ENCODE data around the gene IRS2.
"Not testable (repeated sequence)": the region's sequence is repeated elsewhere in the genome, so short reads cannot be mapped to it uniquely, and the experiment has no call there.

Gene IRS2, protein sequence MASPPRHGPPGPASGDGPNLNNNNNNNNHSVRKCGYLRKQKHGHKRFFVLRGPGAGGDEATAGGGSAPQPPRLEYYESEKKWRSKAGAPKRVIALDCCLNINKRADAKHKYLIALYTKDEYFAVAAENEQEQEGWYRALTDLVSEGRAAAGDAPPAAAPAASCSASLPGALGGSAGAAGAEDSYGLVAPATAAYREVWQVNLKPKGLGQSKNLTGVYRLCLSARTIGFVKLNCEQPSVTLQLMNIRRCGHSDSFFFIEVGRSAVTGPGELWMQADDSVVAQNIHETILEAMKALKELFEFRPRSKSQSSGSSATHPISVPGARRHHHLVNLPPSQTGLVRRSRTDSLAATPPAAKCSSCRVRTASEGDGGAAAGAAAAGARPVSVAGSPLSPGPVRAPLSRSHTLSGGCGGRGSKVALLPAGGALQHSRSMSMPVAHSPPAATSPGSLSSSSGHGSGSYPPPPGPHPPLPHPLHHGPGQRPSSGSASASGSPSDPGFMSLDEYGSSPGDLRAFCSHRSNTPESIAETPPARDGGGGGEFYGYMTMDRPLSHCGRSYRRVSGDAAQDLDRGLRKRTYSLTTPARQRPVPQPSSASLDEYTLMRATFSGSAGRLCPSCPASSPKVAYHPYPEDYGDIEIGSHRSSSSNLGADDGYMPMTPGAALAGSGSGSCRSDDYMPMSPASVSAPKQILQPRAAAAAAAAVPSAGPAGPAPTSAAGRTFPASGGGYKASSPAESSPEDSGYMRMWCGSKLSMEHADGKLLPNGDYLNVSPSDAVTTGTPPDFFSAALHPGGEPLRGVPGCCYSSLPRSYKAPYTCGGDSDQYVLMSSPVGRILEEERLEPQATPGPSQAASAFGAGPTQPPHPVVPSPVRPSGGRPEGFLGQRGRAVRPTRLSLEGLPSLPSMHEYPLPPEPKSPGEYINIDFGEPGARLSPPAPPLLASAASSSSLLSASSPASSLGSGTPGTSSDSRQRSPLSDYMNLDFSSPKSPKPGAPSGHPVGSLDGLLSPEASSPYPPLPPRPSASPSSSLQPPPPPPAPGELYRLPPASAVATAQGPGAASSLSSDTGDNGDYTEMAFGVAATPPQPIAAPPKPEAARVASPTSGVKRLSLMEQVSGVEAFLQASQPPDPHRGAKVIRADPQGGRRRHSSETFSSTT (N-terminal part only)

GRCh38 chr13:109786457-109787134 is at the start of gene IRS2:
Gene IRS2, minus strand, starts transcription at chr13:109786583. Its CDS starts 530 bp downstream, at chr13:109786053.
- peak; percentile 89 to 91 for DNase-seq

DNA sequence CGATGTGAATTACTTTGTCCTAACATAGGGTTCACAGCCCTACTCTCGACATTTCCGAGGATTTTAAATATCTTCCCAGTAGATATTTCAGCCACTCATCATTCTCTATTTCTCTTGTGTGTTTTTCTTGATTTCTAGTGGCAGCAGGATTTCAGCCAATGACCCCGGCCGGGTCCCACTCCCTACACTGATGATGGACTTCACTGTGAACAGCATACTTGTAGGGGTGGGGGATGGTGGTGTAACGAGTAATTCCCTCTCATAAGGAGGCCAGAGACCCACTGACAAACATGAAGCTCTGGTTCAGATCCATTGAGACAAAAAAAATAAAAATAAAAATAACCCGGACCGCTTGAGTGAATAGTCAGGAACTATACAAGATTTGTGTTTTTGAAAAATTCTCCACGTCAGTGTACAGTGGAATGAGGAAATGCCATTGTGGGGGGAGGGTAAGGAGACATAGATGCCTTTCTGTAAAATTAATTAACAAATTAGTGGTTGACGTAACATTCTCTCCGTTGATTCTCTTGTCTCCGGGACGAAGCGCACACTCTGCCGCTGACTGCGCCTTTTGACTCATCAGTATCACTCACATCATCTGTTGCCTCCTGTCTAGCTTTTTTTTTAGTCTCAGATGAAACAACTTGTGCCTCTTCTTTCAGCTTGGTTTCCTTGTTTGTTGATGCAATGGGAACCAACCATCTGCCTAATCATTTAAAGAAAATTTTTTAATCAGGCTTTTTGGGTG is 48.8 kb upstream of the IRS2 start:
- no peak for DNase-seq

- DNase-seq = no peak
Measured at GRCh38 chr13:109833940-109834339, 47.6 kb upstream of the IRS2 start.

DNA sequence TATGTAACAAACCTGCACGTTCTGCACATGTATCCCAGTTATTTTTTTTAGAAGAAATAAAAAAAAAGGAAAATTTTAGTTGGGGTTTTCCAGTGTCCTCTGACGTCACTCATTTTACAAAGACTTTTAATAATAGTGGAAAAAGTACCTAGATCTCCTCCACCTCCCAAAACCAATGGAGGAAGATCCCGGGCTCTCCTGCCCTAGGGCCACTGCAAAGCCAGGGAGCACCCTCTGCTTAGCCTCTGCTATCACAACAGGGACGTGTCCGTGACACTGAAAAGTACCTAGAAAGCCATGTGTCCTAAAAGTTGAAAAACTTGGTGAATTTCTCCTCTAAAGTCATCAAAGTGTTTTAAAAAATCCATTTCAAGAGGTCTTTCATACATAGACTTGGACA is 46.7 kb upstream of the IRS2 start:
- DNase-seq = no peak

GRCh38 chr13:109828591-109829316 is 42.4 kb upstream of the IRS2 start:
- DNase-seq = not testable (repeated sequence)

- DNase-seq = not testable (repeated sequence)
Measured at GRCh38 chr13:109823201-109823600, 36.8 kb upstream of the IRS2 start.

DNA sequence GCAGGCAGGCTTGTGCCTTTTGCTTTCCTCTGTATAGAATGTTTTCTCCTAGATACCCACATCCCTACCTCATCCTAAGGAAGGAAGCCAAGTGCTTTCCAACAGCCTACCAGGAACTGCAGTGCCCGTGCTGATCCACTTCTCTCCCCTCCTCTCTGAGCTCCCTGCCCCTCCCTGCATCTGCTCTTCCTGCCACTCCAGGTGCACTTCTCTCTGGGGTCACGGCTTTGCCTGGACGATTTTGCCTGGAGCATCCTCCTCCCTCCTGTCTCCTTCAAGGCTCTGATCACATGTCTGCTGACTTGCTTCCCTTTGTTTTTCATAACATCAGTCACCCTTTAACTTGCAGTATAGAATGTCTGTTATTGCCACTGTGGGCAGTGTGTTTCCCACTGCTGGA is 34.7 kb upstream of the IRS2 start:
- no peak for DNase-seq

GRCh38 chr13:109819874-109820273 is 33.5 kb upstream of the IRS2 start:
- no peak for DNase-seq

GRCh38 chr13:109818886-109819285 is 32.5 kb upstream of the IRS2 start:
- DNase-seq = no peak

GRCh38 chr13:109817591-109818535 is 31.5 kb upstream of the IRS2 start:
- no peak for DNase-seq

DNA sequence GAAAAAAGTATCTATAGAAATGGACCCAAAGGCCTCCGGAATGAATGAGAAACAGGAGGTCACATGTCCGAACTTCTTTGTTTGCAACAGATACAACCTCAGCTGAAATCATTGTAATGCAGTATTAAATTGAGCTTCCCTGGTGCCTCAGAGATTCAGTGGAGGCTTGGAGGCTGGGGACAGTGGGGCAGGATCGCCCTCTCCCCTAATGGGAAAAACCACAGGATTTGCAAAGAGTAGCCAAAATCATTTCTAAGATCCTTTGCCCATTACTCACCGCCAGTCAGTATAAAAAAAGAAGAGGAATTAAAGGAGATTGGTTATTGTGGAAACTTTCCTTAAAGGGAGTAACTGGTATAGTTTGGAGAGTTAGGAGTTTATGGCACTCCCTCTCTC is 30.4 kb upstream of the IRS2 start:
- no peak for DNase-seq

- DNase-seq = no peak
Measured at GRCh38 chr13:109816112-109816807, 29.9 kb upstream of the IRS2 start.

DNA sequence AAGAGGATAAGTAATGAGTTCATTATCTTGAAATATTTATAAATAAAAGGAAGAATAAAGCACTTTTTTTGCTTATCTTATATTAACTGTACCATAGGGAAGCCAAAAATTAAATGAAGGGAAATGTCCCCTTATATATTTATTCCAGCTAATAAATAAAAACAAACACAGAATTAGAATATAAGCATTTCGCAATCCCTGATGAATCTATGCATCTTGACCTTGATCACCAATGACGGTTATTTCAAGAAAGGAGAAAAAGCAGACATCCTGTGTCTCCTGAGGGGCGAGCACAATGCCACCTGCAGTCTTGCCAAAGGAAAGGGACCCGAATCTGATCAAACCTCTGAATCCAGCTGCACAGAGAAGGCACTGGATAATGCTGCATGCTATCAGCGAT is 29.3 kb upstream of the IRS2 start:
- no peak for DNase-seq

- no peak for DNase-seq
Measured at GRCh38 chr13:109813663-109814062, 27.3 kb upstream of the IRS2 start.

GRCh38 chr13:109812382-109812781 is 26.0 kb upstream of the IRS2 start:
- DNase-seq = no peak

DNA sequence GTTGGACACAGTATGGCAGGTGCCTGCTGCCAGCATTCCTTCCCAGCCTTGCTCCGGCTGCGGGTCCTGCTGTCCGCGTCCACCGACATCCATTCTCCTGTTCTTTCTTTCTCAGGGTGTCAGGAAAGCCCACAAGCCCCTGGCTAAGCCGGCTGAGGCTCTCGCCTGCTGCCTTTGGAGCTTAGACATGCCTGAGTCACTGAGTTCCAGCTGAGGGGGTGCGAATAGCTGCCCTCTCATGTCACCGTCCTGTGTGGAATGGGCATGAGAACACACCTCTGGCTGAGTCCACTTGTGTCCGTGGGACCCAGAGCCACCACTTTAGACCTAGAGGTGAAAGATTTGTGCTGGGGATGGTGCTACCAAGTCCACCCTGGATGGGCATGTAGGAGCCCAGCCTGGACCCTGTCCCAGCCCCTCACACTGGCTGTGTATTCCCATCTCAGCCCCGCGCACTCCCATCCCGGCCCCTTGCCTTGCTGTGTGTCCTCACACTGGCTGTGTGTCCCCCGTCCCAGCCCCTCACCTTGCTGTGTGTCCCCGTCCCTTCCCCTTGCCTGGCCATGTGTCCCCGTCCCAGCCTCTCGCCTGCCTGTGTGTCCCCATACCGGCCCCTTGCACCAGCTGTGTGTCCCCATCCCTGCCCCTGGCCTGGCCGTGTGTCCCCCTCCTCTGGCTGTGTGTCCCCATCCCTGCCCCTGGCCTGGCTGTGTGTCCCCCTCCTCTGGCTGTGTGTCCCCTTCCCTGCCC is 24.6 kb upstream of the IRS2 start:
- DNase-seq = no peak

- DNase-seq = no peak
Measured at GRCh38 chr13:109809216-109809932, 23.0 kb upstream of the IRS2 start.

GRCh38 chr13:109807345-109807744 is 21.0 kb upstream of the IRS2 start:
- no peak for DNase-seq
